Testis (tissue), 3 donors: ENCODE data around the gene DDR2. TPM values are rescaled to one million over a fixed set of nuclear protein-coding genes. Genes with fewer than 3 reads are reported as not detected.
A peak's percentile ranks its signal among the peaks of the same experiment; 100 is the strongest.

Experiments
- DNase-seq: peaks from one replicate; pipeline ENCODE4 v3.0.0-alpha.2; 2019
- H3K27ac ChIP-seq, 2 donors: fragments of 200-600 bp; sonication (generic); one replicate each; pipeline ENCODE4 v1.5.1; 2019
- H3K27me3 ChIP-seq: fragments of 200-600 bp; sonication (generic); one replicate; pipeline ENCODE4 v1.5.1; 2019
- H3K36me3 ChIP-seq: fragments of 200-600 bp; sonication (generic); one replicate; pipeline ENCODE4 v1.5.1; 2017; ENCODE audit warnings: low read depth; ENCODE audit errors: missing control alignments
- H3K4me1 ChIP-seq: fragments of 200-600 bp; sonication (generic); one replicate; pipeline ENCODE4 v1.5.1; 2019
- H3K4me3 ChIP-seq, 2 donors: fragments of 200-600 bp; sonication (generic); one replicate each; pipeline ENCODE4 v1.5.1; 2017 to 2019
- H3K9me3 ChIP-seq: fragments of 200-600 bp; sonication (generic); one replicate; pipeline ENCODE4 v1.5.1; 2017
- CTCF ChIP-seq, 3 experiments: fragments of 450-650 bp in 2 of 3; fragments of 200-600 bp in 1 of 3; sonication (generic) in 1 of 3; IDR thresholded peaks; one replicate each; pipeline ENCODE4 v1.5.1; 2016 to 2019; ENCODE audit warnings: antibody characterized with exemption in 3 of 3, mild to moderate bottlenecking in 2 of 3, moderate library complexity in 1 of 3
- POLR2A ChIP-seq: fragments of 450-650 bp; IDR thresholded peaks from one replicate; pipeline ENCODE4 v1.6.1; 2017; ENCODE audit warnings: antibody characterized with exemption, mild to moderate bottlenecking, moderate library complexity
- WGBS, 2 donors: methylation state at CpG; one replicate each; pipeline ENCODE4 v1.1.5; 2018; 5-methylcytosine and 5-hydroxymethylcytosine counted together
- intact Hi-C: fragments of 100-400 bp; cut with DNase I; formaldehyde crosslinking; loops from one replicate; pipeline ENCODE4 v1.15.1; 2023; ENCODE audit warnings: low total_unique reads
- polyA plus RNA-seq: library from polyadenylated mRNA; stranded (reverse); fragments of 350-450 nt; fragmentation: Illumina TruSeq; extraction: RNeasy Lipid Tissue Mini Kit (QIAGEN cat#74804); gene quantifications from one replicate; pipeline ENCODE4 v1.2.3, GENCODE V29; 2014; ENCODE audit warnings: low read depth, low replicate concordance; ENCODE audit not compliant: insufficient read depth
- total RNA-seq, 2 donors: library from RNA; depleted of rRNA; stranded (reverse); fragments of >200 nt; gene quantifications; one replicate each; pipeline ENCODE4 v1.2.3, GENCODE V29; 2016

The DDR2 gene
- total and polyA plus RNA-seq, 3 donors from 2014 or later, result 9.0 to 13.2 (median 9.2) TPM

- Histone ChIP-seq H3K4me1 (peaks cover 3% of the 10 kb centered on the region), H3K9me3 (no peaks in the 10 kb centered on the region), H3K36me3 (no peaks in the 10 kb centered on the region), H3K27me3 (no peaks in the 10 kb centered on the region), H3K4me3 (no peak overlapping the region), H3K27ac (no peak overlapping the region)
- no peak for DNase-seq
- intact Hi-C loops, result no loop called here
- WGBS, 2 donors, result 91 to 92% methylated on average over 3 of the region's 3 CpGs
- TF ChIP-seq CTCF (IDR thresholded peaks at IDR 0.05), result no peak
- no peak for TF ChIP-seq POLR2A
Measured at GRCh38 chr1:162629077-162629627, 3.1 kb upstream of the DDR2 start.

GRCh38 chr1:162629651-162630050, 2.6 kb upstream of the DDR2 start:
- Histone ChIP-seq H3K9me3 (no peaks in the 10 kb centered on the region), H3K27me3 (no peaks in the 10 kb centered on the region), H3K4me1 (peaks cover 3% of the 10 kb centered on the region), H3K27ac (no peak overlapping the region), H3K36me3 (no peaks in the 10 kb centered on the region), H3K4me3 (no peak overlapping the region)
- intact Hi-C loops, result no loop called here
- no peak for DNase-seq
- TF ChIP-seq CTCF (IDR thresholded peaks at IDR 0.05) (no peak), POLR2A (no peak)
- WGBS, 2 donors, result 77 to 82% methylated on average over 2 of the region's 2 CpGs

GRCh38 chr1:162631546-162632191, 595 bp upstream of the DDR2 start:
- TF ChIP-seq CTCF (IDR thresholded peaks at IDR 0.05), result no peak
- no peak for TF ChIP-seq POLR2A
- 34 to 40% methylated on average over 10 of the region's 10 CpGs for WGBS, 2 donors
- peak overlapping the region; percentile 82 to 89 for H3K27ac ChIP-seq
- H3K36me3 ChIP-seq, result no peaks in the 10 kb centered on the region
- intact Hi-C loops, result no loop called here
- peak; percentile 47 for DNase-seq
- H3K27me3 ChIP-seq, result no peaks in the 10 kb centered on the region
- peak overlapping the region; percentile 36 to 56 for H3K4me3 ChIP-seq
- no peaks in the 10 kb centered on the region for H3K9me3 ChIP-seq
- H3K4me1 ChIP-seq, result no peaks in the 10 kb centered on the region

GRCh38 chr1:162632698-162633080, 425 bp downstream of the DDR2 start:
- Histone ChIP-seq H3K4me3 (peak overlapping the region; percentile 39 to 56), H3K27ac (peak overlapping the region; percentile 82 to 89), H3K9me3 (no peaks in the 10 kb centered on the region), H3K36me3 (no peaks in the 10 kb centered on the region), H3K4me1 (no peaks in the 10 kb centered on the region), H3K27me3 (no peaks in the 10 kb centered on the region)
- TF ChIP-seq CTCF (IDR thresholded peaks at IDR 0.05) (no peak), POLR2A (no peak)
- intact Hi-C loops, result no loop called here
- 30 to 32% methylated on average over 4 of the region's 4 CpGs for WGBS, 2 donors
- no peak for DNase-seq
